Ecto neural progenitor cell (in vitro differentiated cells): ENCODE results near the gene UPK3BL2.
A peak's percentile ranks its signal among the peaks of the same experiment; 100 is the strongest.
"Not testable (repeated sequence)": the region's sequence is repeated elsewhere in the genome, so short reads cannot be mapped to it uniquely, and the experiment has no call there.

ENCODE experiments used
- DNase-seq: peaks from one replicate; pipeline ENCODE4 v3.0.0-alpha.2; 2018; ENCODE audit warnings: low spot score

Gene UPK3BL2

DNA sequence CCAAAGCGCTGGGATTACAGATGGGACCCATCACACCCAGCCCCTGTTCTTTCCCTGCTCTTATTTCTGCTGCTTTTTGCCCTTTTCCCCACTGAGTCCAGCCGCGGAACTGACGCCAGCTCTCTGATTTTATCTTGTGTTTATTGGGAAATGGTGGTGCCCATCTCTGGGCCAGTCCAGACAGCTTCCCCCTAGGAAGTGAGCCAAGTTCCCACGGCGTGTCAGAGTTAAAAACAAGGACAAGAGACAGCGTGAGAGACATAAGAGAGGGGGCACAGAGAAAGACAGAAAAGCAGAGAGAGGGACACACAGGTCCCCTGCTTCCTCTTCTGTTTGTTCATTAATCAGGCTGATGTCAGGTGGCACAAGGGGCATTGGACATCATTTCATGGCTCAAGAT lies 11.9 kb downstream of the UPK3BL2 start:
- DNase-seq, result not testable (repeated sequence)

DNA sequence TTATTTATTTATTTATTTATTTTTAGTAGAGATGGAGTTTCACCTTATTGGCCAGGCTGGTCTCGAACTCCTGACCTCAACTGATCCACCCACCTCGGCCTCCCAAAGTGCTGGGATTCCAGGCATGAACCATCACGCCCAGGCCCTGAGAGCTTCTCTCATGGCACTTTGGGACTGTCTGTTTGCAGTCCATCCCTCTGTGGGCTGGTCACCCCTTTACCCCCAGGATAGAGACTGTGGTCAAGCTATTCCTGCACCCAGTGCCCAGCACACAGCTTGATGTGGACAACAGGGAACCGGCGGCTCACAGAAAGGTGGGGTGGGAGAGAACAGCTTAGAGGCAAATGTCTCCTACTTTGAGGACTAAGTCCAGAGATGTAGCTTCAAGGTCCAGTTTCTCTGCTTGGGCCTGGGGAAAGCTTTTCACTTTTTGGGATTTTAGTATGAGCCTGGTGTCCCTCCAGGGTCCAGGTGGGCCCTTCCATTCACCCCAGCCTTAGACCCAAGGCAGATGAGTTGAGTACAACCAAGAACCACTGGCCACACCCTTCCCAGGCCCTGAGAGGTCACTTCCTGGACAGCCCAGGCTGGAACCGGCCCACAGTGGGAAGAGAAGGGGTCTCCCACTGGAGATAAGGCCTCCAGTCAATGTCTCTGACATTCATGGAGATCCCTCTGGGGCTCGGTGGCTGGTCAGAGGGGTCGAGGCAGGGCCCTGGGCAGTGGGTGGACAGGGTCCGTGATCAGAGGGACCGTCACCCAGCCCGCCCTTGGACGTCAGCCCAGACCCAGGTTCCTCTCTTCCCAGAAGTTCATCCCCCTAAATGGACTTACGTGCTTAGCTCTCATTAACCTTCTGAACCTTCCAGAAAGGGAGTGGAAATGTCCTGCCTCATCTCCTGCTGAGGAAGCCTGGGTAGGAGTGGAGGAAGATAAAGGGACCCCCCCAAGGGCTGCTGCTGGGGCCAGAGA lies 15.4 kb downstream of the UPK3BL2 start:
- DNase-seq, result not testable (repeated sequence)

DNA sequence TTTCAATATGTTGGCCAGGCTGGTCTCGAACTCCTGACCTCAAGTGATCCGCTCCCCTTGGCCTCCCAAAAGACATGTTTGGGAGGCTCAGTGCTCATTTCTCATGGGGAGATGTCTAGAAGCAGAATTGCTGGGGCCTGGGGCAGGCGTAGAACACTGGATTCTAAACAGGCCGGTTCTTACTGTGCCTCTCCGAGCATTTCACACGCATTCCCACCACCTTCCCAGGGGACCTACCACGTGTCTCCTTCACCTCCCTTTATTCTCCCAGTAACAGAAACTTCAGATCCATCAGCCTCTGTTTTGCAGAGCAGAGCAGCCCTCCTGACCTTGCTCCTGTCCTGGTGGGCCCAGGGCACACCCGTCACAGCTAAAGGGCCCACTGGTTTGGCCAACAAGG lies 16.3 kb downstream of the UPK3BL2 start:
- not testable (repeated sequence) for DNase-seq

DNA sequence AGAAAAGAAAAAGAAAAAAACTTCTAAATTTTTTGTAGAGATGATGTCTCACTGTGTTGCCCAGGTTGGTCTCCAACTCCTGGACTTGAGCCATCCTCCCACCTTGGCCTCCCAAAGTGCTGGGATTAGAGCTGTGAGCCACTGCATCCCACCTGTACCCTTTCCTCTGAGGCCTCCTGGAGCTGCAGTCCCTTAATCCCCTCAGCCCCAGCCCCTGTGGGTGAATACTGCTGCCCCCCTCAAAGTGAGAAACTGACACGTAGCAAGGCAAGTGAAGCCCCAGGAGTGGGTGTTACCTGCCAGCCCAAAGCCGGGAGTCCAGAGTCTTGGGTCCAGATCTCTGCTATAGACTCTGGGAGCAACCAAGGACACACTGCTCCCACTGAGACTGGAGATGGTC lies 18.7 kb downstream of the UPK3BL2 start:
- not testable (repeated sequence) for DNase-seq

DNA sequence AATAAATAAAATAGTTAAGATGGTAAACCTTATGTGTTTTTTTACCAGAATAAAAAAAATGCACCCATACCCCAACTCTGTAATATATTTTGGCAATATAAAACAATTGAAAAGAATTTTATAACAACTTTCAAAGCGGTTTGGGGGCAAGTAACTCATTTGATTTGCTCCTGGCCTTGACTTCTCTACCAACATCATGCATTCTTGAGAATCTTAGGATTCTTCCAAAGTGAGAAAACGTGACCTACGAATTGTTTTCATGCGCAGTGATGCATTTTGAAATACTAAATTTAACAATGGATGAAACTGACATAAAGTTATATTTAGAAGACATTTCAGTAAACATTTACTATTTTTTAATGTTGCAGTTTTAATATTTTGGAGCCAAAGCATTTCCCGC lies 22.7 kb downstream of the UPK3BL2 start:
- not testable (repeated sequence) for DNase-seq

DNA sequence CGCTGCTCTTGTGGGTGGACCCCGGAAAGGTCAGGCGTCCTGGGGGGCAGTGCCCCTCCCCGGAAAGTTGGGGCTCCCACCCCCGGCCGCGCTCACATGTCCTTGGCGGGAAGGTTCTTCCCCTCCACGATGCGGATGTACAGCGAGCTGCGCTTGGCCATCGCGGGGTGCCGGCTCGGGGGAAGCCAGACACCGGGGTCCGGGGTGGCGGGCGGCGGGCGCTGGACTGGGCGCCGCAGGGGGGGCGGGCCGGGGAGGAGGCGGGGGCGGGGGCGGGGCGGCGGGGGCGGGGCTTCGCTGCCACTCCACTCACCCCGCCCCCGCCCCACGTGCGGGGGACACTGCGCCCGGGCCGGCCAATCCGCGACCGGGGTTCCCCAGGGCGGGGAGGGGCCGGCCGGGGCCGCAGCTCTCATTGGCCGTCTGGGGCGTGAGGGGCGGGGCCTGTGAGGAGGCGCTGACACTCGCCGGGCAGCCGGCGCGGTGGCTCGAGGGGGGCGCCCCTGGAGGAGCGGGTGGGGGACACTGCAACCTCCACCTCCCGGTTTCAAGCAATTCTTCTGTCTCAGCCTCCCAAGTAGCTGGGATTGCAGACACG lies 25.8 kb downstream of the UPK3BL2 start, which contains the start of gene RASA4B:
TSS of gene RASA4B (minus strand) at position 228 of the 598 bp plus-strand sequence. CDS start at position 161, 67 bp downstream.
- DNase-seq, result peak; percentile 42

DNA sequence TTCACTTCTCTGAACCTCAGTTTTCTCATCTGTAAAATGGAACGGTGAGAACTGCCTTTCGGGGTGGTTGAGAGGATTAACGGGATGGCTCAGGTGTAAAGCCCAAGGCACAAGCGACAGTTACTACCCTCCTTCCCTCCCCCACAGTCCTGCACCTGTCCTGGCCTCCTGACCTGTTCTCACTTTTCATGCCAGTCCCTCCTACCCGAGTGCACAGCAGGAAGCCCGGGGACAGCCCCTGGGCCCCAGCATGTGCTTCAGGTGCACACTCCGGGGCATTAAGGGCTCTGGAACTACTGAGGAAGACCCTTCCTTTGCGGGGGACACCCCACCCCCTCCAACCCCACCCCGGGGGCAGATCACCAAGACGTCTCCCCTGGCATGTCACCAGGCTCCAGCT lies 26.5 kb downstream of the UPK3BL2 start:
- DNase-seq, result not testable (repeated sequence)

DNA sequence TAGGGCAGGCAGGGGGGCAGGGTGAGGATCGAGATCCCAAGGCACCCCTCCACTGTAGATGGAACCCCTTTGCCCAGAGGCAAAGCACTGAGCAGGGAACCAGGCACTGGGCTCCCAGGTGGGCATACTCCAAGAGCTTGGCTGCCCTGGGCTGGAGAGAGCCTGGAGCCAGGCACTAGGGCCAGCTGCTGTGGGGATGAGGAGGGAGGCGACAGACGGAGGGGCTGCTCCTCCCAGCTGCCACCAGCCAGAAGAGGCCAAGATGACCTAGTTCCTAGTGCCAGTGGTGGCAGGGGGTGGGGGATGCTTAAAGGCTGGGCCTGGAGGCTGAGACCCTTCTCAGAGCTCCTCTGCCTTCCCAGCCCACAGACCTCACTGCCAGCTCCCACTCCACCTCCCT lies 27.6 kb downstream of the UPK3BL2 start:
- DNase-seq, result not testable (repeated sequence)

DNA sequence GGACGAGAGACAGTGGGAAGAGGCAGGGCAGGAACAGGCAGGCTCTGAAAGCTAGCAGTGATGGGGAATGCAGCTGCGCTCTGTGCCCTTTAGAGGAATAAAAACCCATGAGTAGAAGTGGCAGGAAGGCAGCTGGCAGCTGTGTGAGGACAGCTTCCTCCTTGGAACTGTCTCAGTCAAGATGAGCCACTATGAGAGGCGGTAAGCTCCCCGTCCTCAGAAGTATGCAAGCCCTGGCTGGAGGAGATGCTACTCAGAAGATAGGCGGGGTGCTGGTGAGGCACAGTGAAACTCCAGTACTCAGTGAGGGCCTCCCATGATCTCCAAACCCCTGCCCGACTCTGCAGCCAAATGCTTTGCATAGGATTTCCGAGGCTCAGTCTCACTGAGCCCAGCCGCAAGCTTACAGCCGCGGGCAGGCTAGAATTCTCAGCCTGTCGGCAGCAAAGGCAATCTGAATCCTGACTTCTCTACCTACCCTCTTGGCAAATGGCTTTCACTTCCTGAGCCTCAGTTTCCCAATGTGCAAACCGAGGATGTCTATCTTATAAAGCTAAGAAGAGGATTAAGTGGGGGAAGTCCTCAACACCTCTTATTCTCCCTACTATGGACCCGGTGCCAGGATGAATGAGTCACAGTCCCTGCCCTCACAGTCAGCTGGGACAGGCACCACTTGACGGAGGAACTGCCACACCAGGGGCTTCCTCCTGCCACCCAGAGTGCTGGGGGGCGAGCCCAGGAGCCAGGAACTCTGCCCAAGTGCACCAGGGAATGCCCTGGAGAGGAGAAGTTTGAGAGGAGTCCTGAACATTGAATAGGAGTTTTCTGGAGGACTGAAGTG lies 28.4 kb downstream of the UPK3BL2 start:
- DNase-seq, result not testable (repeated sequence)

DNA sequence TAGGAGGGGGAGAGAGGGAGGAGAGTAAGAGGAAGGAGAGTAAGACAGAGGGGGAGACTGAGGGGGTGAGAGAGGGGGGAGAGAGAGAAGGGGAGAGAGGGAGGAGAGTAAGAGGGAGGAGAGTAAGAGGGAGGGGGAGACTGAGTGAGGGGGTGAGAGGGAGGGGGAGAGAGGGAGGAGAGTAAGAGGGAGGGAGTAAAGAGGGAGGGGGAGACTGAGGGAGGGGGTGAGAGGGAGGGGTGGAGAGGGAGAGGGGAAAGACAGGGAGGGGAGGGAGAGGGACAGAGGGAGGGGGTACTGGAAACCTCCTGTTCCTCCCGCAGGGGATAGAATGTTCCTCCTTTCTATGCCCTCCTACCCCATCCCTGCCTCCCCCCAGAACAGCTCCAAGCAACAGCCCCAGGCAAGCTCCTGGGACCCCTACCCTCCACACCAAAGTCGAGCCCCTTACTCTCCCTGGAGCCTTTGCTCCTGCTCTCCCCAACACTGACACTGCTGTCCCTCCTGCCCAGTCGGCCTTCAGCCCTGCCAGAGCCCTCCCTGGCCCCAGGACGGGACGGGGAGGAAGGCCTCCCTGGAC lies 30.8 kb downstream of the UPK3BL2 start:
- peak; percentile 52 for DNase-seq

DNA sequence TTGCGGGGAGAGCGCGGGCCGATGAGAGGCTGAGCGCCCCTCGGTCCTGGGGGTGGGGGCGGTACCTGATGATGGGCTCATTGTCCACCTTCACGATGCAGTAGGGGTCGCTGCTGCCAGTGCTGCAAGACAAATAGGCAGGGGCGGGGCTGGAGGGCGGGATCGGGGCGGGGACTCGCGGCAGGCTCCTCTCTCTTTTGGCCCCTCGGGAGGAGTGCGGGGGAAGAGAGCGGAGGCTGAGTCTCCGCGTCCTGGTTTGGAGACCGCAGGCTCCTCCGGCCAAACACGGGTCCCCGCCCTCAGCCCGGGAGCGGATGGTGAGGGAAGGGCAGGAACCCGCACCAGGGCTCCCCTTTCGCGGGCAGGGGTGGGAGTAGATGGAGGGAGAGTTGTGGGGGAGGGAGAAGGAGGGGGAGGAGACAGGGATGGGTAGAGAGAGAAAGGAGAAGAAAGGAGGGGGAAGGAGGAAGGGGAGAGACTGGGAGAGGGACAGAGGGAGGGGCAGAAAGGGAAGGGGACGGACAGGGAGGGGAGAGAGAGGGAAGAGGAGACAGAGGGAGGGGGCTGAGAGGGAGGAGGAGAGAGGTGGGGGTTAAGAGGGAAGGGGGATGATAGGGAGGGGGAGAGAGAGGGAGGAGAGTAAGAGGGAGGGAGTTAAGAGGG lies 31.5 kb downstream of the UPK3BL2 start:
- DNase-seq, result not testable (repeated sequence)

DNA sequence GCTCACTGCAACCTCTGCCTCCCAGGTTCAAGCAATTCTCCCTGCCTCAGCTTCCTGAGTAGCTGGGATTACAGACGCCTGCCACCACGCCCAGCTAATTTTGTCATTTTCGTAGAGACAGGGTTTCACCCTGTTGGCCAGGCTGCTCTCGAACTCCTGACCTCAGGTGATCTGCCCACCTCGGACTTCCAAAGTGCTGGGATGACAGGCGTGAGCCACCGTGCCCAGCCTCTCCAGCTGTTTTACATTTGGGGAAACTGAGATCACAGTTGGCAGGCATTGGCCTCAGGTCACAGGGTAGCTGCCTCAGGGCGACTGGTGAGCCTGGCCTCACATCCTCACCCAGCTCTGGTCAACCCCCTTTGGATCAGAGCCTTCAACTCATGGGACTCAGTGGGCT lies 32.9 kb downstream of the UPK3BL2 start:
- not testable (repeated sequence) for DNase-seq

DNA sequence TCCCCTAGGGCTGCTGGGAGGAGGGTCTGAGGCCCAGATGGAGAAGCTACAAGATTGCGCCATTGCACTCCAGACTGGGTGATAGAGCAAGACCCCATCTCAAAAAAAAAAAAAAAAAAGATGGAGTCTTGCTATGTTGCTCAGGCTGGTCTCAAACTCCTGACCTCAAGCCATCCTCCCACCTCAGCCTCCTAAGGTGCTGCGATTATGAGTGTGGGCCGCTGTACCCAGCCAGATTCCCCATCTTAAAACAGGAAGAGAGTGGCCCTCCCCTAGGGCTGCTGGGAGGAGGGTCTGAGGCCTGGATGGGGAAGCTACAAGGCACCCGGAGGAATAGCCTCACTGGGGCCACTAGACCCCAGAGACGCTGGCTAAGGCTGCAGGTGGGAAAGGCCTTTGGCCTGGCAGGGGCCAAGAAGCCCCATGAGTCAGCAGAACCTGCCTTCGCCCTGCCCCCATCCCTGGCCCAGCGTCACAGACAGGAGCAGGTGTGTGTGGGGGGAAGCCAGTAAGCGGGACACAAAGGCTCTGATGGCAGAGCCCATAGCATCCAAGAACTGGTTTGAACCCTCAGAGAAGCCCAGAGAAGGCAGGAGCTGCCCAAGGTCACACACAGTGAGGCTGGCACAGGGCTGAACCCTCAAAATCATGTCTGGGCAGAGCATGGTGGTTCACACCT lies 35.9 kb downstream of the UPK3BL2 start:
- not testable (repeated sequence) for DNase-seq

DNA sequence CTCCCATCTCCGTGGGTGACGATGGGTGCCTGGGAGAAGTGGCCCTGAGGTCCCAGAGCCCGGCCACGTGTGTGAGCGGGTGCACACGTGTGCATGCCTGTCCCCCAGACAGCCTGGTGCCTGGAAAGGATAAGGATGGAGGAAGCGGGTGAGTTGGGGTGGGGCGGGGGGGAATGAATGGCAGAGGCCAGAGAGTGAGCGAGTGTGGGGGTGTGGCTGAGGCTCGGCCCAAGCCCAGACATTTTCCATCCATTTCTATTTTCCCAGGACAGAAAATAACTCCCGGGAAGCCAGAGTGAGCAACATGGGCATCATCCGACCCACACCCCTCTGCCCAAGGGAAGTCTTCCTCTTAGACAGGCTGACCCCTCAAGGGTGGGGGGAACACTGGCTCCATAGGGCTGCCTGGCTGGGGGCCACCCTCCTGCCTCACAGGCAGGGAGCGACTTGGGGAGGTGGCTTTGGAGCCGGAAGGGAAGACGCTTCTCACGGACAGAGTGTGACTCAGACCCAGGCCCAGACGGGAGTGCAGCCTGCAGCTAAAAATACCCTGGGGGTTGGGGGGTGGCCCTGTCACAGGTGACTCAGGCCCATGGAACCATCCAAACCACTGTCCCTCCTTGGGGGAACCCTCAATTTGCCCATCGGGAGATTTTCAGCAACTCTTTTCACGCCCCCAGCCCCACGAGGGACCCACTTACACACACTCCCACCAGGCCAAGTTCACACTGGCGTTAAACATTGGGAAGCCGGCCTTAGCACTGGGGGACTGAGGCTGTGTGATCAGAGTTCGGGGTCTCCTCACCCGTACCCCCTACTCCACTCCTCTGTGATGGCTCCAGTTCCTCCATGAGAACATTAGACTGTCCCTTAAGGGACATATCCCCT lies 38.0 kb downstream of the UPK3BL2 start:
- DNase-seq, result not testable (repeated sequence)

DNA sequence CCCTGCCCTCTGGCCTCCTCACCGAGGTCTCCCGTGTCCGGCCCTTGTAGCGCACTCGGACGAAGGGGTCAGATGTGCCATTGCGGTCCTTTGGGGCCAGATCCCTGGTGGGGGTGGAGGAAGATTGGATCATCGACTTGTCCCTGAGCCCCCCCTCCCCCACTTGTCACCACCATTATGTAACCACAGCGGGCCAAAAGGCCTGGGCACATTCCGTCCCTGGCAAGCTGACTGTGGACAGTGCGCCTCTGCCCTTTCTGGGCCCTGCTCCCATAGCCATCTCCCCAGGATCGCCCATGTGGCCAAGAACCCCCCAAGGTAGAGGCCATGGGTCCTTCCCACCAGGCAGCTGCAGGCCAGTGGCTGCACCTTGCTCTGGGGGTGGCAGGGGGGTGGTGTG lies 40.4 kb downstream of the UPK3BL2 start:
- DNase-seq, result not testable (repeated sequence)

DNA sequence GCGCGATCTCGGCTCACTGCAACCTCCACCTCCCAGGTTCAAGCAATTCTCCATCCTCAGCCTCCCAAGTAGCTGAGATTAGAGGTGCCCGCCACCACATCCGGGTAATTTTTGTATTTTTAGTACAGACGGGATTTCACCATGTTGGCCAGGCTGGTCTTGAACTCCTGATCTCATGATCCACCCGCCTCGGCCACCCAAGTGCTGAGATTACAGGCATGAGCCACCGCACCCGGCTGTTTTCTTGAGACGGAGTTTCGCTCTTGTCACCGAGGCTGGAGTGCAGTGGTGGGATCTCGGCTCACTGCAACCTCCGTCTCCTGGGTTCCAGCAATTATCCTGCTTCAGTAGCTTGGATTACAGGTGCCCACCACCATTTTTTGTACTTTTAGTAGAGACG lies 45.2 kb downstream of the UPK3BL2 start:
- DNase-seq, result not testable (repeated sequence)

DNA sequence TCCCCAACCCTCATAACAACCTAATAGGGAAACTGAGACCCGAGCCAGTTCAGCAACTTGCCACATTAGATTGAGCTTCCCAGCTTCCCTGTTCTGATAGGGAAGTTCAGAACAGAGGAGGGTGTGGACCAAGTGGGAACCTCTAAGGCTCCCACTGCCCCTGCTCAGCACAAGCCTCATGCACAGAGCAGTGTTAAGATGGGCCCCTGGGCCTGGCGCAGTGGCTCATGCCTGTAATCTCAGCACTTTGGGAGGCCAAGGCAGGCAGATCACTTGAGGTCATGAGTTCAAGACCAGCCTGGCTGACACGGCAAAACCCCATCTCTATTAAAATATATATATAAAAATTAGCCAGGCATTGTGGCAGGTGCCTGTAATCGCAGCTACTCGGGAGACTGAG lies 46.2 kb downstream of the UPK3BL2 start:
- DNase-seq, result not testable (repeated sequence)

DNA sequence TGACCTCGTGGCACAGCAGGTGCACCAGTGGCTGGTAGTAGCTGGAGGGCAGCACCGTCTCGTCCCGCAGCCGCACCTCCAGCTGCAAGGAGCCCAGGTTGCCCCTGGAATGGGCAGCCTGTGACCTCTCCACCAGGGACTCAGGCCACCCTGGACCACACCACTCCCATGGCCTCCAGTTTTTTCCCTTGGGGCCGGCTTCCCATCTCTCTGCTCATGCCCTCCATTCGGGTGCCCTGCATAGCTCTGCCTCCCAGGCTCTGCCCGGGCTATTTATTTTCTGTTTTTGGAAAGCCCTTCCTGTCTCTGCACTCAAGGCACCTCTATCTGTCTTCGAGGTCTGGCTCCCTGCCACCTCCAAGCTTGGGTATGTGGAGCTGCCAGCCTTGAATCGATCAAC lies 46.6 kb downstream of the UPK3BL2 start:
- DNase-seq, result not testable (repeated sequence)

DNA sequence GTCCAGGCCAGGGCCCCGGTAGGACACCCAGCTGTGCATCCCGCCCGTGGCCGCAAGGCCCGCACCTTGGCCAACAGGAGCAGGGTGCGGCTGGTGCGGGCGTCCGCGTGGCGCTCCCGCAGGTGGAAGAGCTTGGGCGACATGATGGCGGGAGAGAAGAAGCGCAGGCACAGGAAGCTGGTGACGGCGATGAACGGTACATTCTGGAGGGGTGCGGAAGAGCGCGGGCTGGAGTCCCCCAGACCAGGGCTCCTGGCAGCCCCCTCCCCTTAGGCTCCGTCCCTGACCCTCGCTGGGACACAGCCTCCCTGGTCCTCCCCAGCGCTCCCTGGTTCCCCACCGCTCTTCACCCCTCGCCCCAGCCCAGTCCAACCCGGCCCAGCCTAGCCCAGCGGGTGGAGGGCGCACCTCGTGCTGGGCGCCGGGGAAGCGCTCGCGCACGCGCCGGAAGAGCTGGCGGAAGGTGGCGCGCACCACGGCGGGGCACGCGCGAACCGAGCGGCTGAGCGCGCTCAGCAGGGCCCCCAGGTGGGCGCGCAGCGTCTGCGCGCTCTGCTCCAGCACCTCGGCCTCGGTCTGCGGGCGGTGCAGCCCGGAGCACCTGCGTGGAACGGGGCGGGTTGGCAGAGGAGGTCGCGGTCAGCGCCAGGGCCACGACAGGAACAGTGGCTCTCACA lies 48.9 kb downstream of the UPK3BL2 start:
- not testable (repeated sequence) for DNase-seq
